Measurements from ENCODE around the gene SLC66A3.

Gene SLC66A3

GRCh38 chr2:11220445-11220844 is 65.2 kb downstream of the SLC66A3 start:
- DNase-seq, result no peak

GRCh38 chr2:11222845-11223244 is 67.6 kb downstream of the SLC66A3 start:
- DNase-seq, result no peak

GRCh38 chr2:11224887-11225286 is 69.6 kb downstream of the SLC66A3 start:
- DNase-seq, result no peak

- DNase-seq, result no peak
Observed at GRCh38 chr2:11227595-11227994, 72.3 kb downstream of the SLC66A3 start.
